WTC11 (cell line): ENCODE data around the gene SAP30L. TPM values are rescaled to one million over a fixed set of nuclear protein-coding genes. Genes with fewer than 3 reads are reported as not detected.

Source experiments
- ATAC-seq: fragments of 200-7000 bp; cut with Tn5 transposase; 2 replicates; pipeline ENCODE4 v1.10.0; 2021; ENCODE audit warnings: mild to moderate bottlenecking, moderate library complexity
- CTCF ChIA-PET: fragments of 300-600 bp; sonication (Branson Sonifier 250); formaldehyde crosslinking; loops from one replicate; lab custom pipeline; 2021; ENCODE audit warnings: antibody characterized with exemption; lab: Charles Lee
- POLR2A ChIA-PET: fragments of 350-600 bp; sonication (Branson Sonifier 250); formaldehyde crosslinking; loops from one replicate; lab custom pipeline; 2021; ENCODE audit warnings: antibody characterized with exemption; lab: Charles Lee
- DNase-seq: peaks from one replicate; pipeline ENCODE4 v3.0.0; 2021; ENCODE audit warnings: low spot score
- H3K27ac Mint-ChIP-seq: 2 replicates; pipeline ENCODE4 v1.8.0; 2021; ENCODE audit warnings: mixed read lengths
- H3K27me3 Mint-ChIP-seq: 2 replicates; pipeline ENCODE4 v1.8.0; 2021; ENCODE audit warnings: low read depth, mild to moderate bottlenecking, moderate library complexity, mixed read lengths
- H3K36me3 Mint-ChIP-seq: 2 replicates; pipeline ENCODE4 v1.8.0; 2021; ENCODE audit warnings: mixed read lengths
- H3K4me1 Mint-ChIP-seq: 2 replicates; pipeline ENCODE4 v1.8.0; 2022; ENCODE audit warnings: mixed read lengths
- H3K4me3 Mint-ChIP-seq: 2 replicates; pipeline ENCODE4 v1.8.0; 2021; ENCODE audit warnings: mild to moderate bottlenecking, moderate library complexity, mixed read lengths
- H3K9me3 Mint-ChIP-seq: 2 replicates; pipeline ENCODE4 v1.8.0; 2021; ENCODE audit warnings: mixed read lengths
- ELF4 ChIP-seq: sonication (generic); formaldehyde crosslinking; IDR thresholded peaks from 2 replicates; pipeline ENCODE4 v1.8.1; 2022; ENCODE audit warnings: low read depth, mild to moderate bottlenecking, moderate library complexity, missing genetic modification reagents
- FOXP1 ChIP-seq: sonication (generic); formaldehyde crosslinking; IDR thresholded peaks from 2 replicates; pipeline ENCODE4 v1.8.0; 2022; ENCODE audit warnings: missing genetic modification reagents, mild to moderate bottlenecking, moderate library complexity, borderline replicate concordance
- GTF2I ChIP-seq: fragments of 250-450 bp; sonication (Bioruptor Pico); conservative IDR thresholded peaks from 2 replicates; pipeline ENCODE4 v1.4.0; 2021; ENCODE audit warnings: mild to moderate bottlenecking
- JAZF1 ChIP-seq: fragments of 250-450 bp; sonication (Bioruptor Pico); IDR thresholded peaks from 2 replicates; pipeline ENCODE4 v1.9.0; 2021; ENCODE audit warnings: moderate library complexity, mild to moderate bottlenecking, inconsistent platforms
- KAT7 ChIP-seq: sonication (generic); formaldehyde crosslinking; IDR thresholded peaks from 2 replicates; pipeline ENCODE4 v1.8.1; 2023; ENCODE audit warnings: missing genetic modification reagents, mild to moderate bottlenecking, borderline replicate concordance
- NR1H2 ChIP-seq: sonication (generic); formaldehyde crosslinking; IDR thresholded peaks from 2 replicates; pipeline ENCODE4 v1.9.0; 2021; ENCODE audit warnings: mild to moderate bottlenecking, moderate library complexity, missing genetic modification reagents
- RELA ChIP-seq: sonication (generic); formaldehyde crosslinking; IDR thresholded peaks from 2 replicates; pipeline ENCODE4 v1.8.1; 2022; ENCODE audit warnings: missing genetic modification reagents, mild to moderate bottlenecking, borderline replicate concordance
- SMAD3 ChIP-seq: sonication (generic); formaldehyde crosslinking; IDR thresholded peaks from 2 replicates; pipeline ENCODE4 v1.8.0; 2022; ENCODE audit warnings: missing genetic modification reagents, mild to moderate bottlenecking, borderline replicate concordance
- SP1 ChIP-seq: sonication (generic); formaldehyde crosslinking; conservative IDR thresholded peaks from 2 replicates; pipeline ENCODE4 v1.8.1; 2022; ENCODE audit warnings: missing genetic modification reagents
- ZNF219 ChIP-seq: sonication (generic); formaldehyde crosslinking; IDR thresholded peaks from 2 replicates; pipeline ENCODE4 v1.8.0; 2023; ENCODE audit warnings: missing genetic modification reagents, mild to moderate bottlenecking, borderline replicate concordance
- ZNF317 ChIP-seq: sonication (generic); formaldehyde crosslinking; IDR thresholded peaks from 2 replicates; pipeline ENCODE4 v1.8.1; 2023; ENCODE audit warnings: low read depth, mild to moderate bottlenecking, moderate library complexity, missing genetic modification reagents, borderline replicate concordance
- ZNF671 ChIP-seq: fragments of 250-450 bp; sonication (Bioruptor Pico); IDR thresholded peaks from 2 replicates; pipeline ENCODE4 v1.8.0; 2021; ENCODE audit warnings: mild to moderate bottlenecking
- total RNA-seq: library from RNA; stranded (reverse); gene quantifications from 3 replicates; pipeline ENCODE4 v1.2.3, GENCODE V29; 2021
- TF ChIP-seq, protein P1 (sequence below): fragments of 250-450 bp; sonication (Bioruptor Pico); IDR thresholded peaks from 2 replicates; pipeline ENCODE4 v2.1.2; 2022; ENCODE audit warnings: mild to moderate bottlenecking, moderate library complexity
- TF ChIP-seq, protein P2 (sequence below): fragments of 200-600 bp; IDR thresholded peaks from 2 replicates; pipeline ENCODE4 v1.8.0; 2022; ENCODE audit warnings: antibody characterized with exemption
- TF ChIP-seq, protein P3 (sequence below): sonication (generic); formaldehyde crosslinking; IDR thresholded peaks from 2 replicates; pipeline ENCODE4 v1.8.0; 2022; ENCODE audit warnings: mild to moderate bottlenecking, missing genetic modification reagents
- TF ChIP-seq, protein P4 (sequence below): sonication (generic); formaldehyde crosslinking; IDR thresholded peaks from 2 replicates; pipeline ENCODE4 v1.8.1; 2023; ENCODE audit warnings: mild to moderate bottlenecking, missing genetic modification reagents, borderline replicate concordance
- TF ChIP-seq, protein P5 (sequence below): sonication (generic); formaldehyde crosslinking; IDR thresholded peaks from 2 replicates; pipeline ENCODE4 v1.8.1; 2023; ENCODE audit warnings: mild to moderate bottlenecking, moderate library complexity, missing genetic modification reagents
- TF ChIP-seq, protein P6 (sequence below): sonication (generic); formaldehyde crosslinking; IDR thresholded peaks from 2 replicates; pipeline ENCODE4 v1.8.1; 2023; ENCODE audit warnings: mild to moderate bottlenecking, missing genetic modification reagents
- TF ChIP-seq, protein P7 (sequence below): sonication (generic); formaldehyde crosslinking; IDR thresholded peaks from 2 replicates; pipeline ENCODE4 v1.8.1; 2023; ENCODE audit warnings: mild to moderate bottlenecking, missing genetic modification reagents, moderate library complexity

Gene SAP30L
- total RNA-seq, 1 experiment from 2014 or later: 33.5 TPM

DNA sequence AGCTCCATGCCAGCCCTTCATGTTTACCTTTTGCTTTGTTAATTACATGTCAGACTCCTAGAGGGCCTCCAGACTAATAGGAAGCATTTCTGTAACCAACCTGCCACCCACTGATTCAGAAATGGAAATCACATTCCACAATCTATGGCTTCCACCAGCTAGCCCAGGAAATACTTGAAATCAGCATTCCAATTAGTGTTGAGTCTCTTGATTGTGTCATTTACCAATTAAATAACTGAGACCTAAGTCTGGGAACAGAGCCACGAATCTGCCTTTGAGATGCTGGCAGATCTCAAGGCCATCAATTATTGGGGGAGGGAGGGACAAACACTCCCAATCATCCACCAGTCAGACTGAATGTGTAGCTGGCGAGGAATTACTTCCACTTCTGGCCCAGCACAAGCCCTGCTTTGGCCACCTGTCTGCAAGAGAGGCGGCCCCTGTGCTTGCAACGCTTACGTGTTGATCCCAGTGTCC is 27.4 kb upstream of the SAP30L start:
- peaks cover 3% of the 10 kb centered on the region; the same call in 1 of the 2 replicates for H3K36me3 Mint-ChIP-seq
- DNase-seq (no peak), ATAC-seq (peak; percentile 28)
- CTCF ChIA-PET: interaction anchor here (0.8 kb wide), 1 partner anchor 13 kb away, joined by 3 read pairs; no protein-coding TSS in a partner anchor
- peaks cover 11% of the 10 kb centered on the region for H3K4me1 Mint-ChIP-seq
- TF ChIP-seq ZNF219 (CRISPR knock-in tag) (no peak), ZNF317 (CRISPR knock-in tag) (no peak), SP1 (CRISPR knock-in tag) (no peak), GTF2I (CRISPR knock-in tag) (no peak), ELF4 (CRISPR knock-in tag) (no peak), FOXP1 (CRISPR knock-in tag) (no peak), KAT7 (CRISPR knock-in tag) (no peak)
- TF ChIP-seq, protein P1, sequence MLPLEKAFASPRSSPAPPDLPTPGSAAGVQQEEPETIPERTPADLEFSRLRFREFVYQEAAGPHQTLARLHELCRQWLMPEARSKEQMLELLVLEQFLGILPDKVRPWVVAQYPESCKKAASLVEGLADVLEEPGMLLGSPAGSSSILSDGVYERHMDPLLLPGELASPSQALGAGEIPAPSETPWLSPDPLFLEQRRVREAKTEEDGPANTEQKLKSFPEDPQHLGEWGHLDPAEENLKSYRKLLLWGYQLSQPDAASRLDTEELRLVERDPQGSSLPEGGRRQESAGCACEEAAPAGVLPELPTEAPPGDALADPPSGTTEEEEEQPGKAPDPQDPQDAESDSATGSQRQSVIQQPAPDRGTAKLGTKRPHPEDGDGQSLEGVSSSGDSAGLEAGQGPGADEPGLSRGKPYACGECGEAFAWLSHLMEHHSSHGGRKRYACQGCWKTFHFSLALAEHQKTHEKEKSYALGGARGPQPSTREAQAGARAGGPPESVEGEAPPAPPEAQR (CRISPR knock-in tag): no peak
- TF ChIP-seq, protein P2, sequence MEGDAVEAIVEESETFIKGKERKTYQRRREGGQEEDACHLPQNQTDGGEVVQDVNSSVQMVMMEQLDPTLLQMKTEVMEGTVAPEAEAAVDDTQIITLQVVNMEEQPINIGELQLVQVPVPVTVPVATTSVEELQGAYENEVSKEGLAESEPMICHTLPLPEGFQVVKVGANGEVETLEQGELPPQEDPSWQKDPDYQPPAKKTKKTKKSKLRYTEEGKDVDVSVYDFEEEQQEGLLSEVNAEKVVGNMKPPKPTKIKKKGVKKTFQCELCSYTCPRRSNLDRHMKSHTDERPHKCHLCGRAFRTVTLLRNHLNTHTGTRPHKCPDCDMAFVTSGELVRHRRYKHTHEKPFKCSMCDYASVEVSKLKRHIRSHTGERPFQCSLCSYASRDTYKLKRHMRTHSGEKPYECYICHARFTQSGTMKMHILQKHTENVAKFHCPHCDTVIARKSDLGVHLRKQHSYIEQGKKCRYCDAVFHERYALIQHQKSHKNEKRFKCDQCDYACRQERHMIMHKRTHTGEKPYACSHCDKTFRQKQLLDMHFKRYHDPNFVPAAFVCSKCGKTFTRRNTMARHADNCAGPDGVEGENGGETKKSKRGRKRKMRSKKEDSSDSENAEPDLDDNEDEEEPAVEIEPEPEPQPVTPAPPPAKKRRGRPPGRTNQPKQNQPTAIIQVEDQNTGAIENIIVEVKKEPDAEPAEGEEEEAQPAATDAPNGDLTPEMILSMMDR: no peak
- TF ChIP-seq, protein P3, sequence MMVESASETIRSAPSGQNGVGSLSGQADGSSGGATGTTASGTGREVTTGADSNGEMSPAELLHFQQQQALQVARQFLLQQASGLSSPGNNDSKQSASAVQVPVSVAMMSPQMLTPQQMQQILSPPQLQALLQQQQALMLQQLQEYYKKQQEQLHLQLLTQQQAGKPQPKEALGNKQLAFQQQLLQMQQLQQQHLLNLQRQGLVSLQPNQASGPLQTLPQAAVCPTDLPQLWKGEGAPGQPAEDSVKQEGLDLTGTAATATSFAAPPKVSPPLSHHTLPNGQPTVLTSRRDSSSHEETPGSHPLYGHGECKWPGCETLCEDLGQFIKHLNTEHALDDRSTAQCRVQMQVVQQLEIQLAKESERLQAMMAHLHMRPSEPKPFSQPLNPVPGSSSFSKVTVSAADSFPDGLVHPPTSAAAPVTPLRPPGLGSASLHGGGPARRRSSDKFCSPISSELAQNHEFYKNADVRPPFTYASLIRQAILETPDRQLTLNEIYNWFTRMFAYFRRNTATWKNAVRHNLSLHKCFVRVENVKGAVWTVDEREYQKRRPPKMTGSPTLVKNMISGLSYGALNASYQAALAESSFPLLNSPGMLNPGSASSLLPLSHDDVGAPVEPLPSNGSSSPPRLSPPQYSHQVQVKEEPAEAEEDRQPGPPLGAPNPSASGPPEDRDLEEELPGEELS (CRISPR knock-in tag): no peak
- TF ChIP-seq, protein P4, sequence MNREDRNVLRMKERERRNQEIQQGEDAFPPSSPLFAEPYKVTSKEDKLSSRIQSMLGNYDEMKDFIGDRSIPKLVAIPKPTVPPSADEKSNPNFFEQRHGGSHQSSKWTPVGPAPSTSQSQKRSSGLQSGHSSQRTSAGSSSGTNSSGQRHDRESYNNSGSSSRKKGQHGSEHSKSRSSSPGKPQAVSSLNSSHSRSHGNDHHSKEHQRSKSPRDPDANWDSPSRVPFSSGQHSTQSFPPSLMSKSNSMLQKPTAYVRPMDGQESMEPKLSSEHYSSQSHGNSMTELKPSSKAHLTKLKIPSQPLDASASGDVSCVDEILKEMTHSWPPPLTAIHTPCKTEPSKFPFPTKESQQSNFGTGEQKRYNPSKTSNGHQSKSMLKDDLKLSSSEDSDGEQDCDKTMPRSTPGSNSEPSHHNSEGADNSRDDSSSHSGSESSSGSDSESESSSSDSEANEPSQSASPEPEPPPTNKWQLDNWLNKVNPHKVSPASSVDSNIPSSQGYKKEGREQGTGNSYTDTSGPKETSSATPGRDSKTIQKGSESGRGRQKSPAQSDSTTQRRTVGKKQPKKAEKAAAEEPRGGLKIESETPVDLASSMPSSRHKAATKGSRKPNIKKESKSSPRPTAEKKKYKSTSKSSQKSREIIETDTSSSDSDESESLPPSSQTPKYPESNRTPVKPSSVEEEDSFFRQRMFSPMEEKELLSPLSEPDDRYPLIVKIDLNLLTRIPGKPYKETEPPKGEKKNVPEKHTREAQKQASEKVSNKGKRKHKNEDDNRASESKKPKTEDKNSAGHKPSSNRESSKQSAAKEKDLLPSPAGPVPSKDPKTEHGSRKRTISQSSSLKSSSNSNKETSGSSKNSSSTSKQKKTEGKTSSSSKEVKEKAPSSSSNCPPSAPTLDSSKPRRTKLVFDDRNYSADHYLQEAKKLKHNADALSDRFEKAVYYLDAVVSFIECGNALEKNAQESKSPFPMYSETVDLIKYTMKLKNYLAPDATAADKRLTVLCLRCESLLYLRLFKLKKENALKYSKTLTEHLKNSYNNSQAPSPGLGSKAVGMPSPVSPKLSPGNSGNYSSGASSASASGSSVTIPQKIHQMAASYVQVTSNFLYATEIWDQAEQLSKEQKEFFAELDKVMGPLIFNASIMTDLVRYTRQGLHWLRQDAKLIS (CRISPR knock-in tag): no peak
- no peak overlapping the region for H3K4me3 Mint-ChIP-seq
- peaks cover 5% of the 10 kb centered on the region for H3K9me3 Mint-ChIP-seq
- no peaks in the 10 kb centered on the region for H3K27me3 Mint-ChIP-seq
- H3K27ac Mint-ChIP-seq: 0 out of 2 replicates have a peak overlapping the region, but pooled peaks have one; percentile 6
- POLR2A ChIA-PET: interaction anchor here (0.6 kb wide), 1 partner anchor 852 kb away, joined by 3 read pairs; no protein-coding TSS in a partner anchor

DNA sequence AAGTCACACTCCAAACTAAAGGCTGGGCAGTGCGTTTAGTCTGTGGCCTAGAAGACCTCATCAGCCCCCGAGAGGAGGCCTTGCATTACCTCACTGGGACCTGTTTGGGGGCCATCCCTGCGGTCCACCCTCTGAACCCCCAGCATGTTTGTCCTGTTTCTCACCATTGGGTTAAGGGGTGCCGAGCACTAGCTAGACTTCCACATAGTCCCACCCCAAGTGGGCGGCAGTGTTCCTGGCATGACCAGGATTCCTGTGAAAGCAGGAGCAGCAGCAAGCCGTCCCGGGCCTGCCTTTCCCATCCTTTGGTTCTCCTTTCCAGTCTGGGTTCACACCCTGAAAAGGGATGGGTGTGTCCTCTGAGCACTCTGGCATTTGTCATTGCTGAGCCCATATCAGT is 26.6 kb upstream of the SAP30L start:
- H3K27ac Mint-ChIP-seq: no peak overlapping the region
- peaks cover 11% of the 10 kb centered on the region for H3K9me3 Mint-ChIP-seq
- ATAC-seq (no peak), DNase-seq (no peak)
- H3K4me1 Mint-ChIP-seq: peaks cover 11% of the 10 kb centered on the region
- H3K27me3 Mint-ChIP-seq: no peaks in the 10 kb centered on the region
- peaks cover 3% of the 10 kb centered on the region; the same call in 1 of the 2 replicates for H3K36me3 Mint-ChIP-seq
- ChIA-PET CTCF (no interaction called here), POLR2A (no interaction called here)
- no peak overlapping the region for H3K4me3 Mint-ChIP-seq
- TF ChIP-seq, protein P5, sequence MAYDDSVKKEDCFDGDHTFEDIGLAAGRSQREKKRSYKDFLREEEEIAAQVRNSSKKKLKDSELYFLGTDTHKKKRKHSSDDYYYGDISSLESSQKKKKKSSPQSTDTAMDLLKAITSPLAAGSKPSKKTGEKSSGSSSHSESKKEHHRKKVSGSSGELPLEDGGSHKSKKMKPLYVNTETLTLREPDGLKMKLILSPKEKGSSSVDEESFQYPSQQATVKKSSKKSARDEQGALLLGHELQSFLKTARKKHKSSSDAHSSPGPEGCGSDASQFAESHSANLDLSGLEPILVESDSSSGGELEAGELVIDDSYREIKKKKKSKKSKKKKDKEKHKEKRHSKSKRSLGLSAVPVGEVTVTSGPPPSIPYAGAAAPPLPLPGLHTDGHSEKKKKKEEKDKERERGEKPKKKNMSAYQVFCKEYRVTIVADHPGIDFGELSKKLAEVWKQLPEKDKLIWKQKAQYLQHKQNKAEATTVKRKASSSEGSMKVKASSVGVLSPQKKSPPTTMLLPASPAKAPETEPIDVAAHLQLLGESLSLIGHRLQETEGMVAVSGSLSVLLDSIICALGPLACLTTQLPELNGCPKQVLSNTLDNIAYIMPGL (CRISPR knock-in tag): no peak
- TF ChIP-seq, protein P6, sequence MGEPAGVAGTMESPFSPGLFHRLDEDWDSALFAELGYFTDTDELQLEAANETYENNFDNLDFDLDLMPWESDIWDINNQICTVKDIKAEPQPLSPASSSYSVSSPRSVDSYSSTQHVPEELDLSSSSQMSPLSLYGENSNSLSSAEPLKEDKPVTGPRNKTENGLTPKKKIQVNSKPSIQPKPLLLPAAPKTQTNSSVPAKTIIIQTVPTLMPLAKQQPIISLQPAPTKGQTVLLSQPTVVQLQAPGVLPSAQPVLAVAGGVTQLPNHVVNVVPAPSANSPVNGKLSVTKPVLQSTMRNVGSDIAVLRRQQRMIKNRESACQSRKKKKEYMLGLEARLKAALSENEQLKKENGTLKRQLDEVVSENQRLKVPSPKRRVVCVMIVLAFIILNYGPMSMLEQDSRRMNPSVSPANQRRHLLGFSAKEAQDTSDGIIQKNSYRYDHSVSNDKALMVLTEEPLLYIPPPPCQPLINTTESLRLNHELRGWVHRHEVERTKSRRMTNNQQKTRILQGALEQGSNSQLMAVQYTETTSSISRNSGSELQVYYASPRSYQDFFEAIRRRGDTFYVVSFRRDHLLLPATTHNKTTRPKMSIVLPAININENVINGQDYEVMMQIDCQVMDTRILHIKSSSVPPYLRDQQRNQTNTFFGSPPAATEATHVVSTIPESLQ (CRISPR knock-in tag): no peak
- TF ChIP-seq KAT7 (CRISPR knock-in tag) (no peak), JAZF1 (no peak), ZNF219 (CRISPR knock-in tag) (no peak), RELA (CRISPR knock-in tag) (no peak), ZNF671 (no peak), NR1H2 (no peak), SMAD3 (no peak)
- TF ChIP-seq, protein P7, sequence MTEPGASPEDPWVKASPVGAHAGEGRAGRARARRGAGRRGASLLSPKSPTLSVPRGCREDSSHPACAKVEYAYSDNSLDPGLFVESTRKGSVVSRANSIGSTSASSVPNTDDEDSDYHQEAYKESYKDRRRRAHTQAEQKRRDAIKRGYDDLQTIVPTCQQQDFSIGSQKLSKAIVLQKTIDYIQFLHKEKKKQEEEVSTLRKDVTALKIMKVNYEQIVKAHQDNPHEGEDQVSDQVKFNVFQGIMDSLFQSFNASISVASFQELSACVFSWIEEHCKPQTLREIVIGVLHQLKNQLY (CRISPR knock-in tag): no peak
